T-helper 9 cell (primary cell): Measurements from ENCODE around the gene HOXA5.

Experiments used
- DNase-seq: peaks from one replicate; pipeline ENCODE4 v3.0.0-alpha.2; 2020

Gene HOXA5

DNA sequence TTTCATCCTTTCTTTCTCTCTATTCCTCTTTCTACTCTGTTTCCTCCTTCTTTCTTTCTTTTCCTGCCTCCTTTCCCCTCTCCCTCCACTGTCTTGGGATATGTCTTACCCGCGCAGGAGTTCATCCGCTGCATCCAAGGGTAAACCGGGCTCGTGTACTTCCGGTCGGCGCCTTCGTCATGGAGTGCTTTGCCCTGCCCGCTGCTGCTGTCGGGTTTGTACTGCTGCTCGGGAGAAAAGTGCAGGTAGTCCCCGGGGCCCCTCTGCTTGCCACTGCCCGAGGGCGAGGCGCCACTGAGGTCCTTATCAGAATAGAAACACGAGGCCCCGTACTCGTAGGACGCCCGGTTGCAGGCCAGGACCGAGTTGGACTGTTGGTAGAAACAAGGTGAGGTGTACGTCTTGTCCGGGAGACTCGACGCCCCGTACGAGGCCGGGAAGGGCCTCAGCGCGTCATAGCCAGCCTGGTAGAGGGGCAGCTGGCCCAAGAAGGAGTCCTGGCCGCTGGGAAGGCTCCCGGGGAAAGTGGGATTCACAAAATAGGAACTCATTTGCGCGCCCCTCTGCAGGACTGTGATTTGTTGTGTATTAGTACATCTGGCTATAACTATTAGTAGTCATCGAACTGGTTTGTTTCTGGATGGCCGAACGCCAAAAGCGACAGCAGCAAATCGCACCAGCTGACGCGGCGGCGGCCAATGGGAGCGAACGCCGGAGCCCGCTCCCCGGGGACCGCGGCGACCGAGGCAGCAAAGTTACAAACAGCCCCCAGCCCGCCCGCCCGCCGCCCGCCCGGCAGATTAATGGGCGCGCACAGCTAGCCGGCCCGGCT, 3.9 kb upstream of the HOXA5 start, which contains the start of gene HOXA6:
TSS of gene HOXA6 (minus strand) at position 576 of the 832 bp plus-strand sequence. CDS start at position 551, 25 bp downstream.
- DNase-seq: no peak

GRCh38 chr7:27146491-27147198, 3.2 kb upstream of the HOXA5 start:
- no peak for DNase-seq

DNA sequence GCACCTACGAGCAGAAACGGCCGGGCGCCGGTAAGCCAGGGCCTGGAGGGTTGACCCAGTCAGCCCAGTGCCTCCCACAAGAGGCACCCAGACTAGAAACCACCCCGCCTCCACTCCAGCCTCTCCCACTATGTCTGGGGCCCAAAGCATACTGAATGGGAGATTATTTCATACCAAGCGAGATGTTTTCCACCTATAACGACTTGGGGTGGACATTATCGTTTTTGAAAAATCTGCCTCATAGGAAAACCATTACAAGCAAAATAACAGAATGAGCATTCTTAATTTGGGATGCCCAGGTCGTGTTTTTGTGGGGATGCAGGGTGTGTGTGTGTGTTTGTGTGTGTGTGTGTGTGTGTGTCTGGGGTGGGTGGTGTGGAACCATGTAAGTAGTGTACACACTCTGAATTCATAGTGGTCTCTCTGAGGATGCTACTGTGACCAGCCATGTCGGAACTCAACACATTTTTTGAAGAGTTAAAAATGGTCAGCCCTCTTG, 2.5 kb upstream of the HOXA5 start:
- no peak for DNase-seq

DNA sequence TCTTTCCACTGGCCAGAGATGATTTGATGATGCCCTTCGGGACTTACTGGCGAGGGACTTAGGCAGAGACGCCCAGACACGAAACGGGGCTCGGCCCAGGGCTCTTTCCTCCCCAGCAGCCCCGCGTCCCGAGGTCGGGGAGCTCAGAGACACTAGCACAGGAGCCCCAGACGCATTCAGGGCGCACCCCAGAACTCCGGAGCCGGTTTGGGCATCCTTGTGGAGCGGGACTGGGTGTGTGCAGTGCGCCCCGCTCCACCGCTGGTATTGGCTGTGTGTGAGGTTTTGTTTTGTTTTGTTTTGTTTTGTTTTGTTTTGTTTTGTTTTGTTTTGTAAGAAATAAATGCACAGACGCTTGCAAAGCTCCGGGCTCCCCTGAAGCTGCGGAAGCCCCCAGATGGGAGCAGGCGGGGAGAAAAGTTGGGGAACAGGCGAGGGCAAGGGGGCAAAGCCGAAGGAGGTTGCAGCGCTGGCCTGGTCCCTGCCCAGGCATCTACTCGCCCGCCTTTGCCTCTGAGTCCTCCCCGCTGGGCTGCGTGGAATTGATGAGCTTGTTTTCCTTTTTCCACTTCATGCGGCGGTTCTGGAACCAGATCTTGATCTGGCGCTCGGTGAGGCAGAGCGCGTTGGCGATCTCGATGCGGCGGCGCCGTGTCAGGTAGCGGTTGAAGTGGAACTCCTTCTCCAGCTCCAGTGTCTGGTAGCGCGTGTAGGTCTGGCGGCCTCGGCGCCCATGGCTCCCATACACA, 1.9 kb upstream of the HOXA5 start:
- no peak for DNase-seq

DNA sequence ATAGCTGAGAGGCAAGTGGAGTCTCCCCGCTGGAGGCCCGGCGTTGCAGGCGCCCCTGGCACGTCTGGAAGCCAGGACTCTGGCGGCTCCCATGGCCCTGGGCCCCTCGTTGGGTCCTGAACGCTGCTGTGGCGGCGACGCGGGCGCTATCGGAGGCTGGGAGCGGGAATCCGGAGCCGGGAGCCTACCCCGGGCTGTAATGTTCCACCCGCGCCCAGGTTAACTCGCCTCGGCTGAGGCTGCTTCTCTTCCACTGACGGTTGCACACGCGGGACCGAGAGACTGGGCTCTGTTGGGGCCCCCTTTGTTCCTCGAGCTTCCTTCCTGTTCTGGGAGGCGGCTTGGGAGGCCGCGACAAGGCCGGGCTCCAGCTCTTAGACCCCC, 1.3 kb upstream of the HOXA5 start:
- DNase-seq: no peak

GRCh38 chr7:27143950-27144780, 684 bp upstream of the HOXA5 start:
- DNase-seq: no peak

- no peak for DNase-seq
Measured at GRCh38 chr7:27142580-27143022, 880 bp downstream of the HOXA5 start.

DNA sequence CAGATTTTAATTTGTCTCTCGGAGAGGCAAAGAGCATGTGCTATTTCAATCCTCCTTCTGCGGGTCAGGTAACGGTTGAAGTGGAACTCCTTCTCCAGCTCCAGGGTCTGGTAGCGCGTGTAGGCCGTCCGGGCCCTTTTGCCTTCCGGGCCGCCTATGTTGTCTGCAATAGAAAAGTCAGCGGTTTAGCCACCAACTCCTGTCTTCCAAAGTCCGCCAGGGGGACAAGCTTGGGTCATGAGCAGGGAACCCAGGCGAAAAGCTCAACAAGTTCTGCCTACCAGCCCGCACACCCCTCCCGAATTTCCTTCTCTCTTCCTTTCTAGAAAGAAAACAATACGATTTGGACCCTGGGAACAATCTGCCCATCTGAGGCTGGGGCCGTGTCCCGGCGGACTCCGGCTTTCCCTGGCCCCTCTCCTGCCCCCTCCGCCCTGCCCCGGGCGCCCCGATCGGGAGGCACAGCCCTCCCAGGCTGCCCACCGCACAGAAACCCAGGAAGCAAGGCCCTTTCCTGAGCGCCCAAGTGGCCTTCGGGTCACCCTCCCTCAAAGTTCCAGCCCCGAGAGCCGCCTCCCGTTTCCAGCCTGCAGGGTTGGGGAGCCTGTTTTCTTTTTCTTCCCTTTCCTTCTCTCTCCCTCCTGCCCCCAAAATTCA, 1.4 kb downstream of the HOXA5 start:
- no peak for DNase-seq

DNA sequence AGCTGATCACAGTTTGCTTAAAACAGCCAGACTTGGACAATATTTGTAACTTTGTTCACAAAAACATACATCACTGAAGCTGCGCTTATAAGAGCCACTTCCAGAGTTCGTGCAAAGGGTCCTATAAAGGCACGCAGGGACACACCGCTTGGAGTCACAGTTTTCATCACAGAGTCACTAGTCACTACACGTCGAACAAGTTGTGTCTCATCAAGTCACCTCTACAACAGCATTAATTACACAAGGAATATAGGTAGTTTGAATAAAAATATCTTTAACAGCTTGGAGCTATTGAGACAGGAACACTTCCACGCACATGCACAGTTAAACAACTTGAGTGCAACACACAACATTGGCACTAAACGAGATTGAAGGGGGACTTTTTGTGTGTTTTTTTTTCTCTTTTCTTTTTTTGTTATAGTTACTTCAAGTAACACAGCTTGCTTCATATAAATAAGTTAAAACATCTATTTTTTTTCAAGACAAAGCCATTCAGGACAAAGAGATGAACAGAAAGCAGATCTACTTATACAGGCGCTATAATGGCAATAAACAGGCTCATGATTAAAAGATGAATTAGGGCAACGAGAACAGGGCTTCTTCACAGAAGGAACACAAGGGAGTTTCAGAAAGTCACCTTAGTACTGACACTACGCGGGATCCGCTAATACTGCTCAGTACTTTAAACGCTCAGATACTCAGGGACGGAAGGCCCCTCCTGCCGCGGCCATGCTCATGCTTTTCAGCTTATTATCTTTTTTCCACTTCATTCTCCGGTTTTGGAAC, 2.2 kb downstream of the HOXA5 start:
- no peak for DNase-seq

DNA sequence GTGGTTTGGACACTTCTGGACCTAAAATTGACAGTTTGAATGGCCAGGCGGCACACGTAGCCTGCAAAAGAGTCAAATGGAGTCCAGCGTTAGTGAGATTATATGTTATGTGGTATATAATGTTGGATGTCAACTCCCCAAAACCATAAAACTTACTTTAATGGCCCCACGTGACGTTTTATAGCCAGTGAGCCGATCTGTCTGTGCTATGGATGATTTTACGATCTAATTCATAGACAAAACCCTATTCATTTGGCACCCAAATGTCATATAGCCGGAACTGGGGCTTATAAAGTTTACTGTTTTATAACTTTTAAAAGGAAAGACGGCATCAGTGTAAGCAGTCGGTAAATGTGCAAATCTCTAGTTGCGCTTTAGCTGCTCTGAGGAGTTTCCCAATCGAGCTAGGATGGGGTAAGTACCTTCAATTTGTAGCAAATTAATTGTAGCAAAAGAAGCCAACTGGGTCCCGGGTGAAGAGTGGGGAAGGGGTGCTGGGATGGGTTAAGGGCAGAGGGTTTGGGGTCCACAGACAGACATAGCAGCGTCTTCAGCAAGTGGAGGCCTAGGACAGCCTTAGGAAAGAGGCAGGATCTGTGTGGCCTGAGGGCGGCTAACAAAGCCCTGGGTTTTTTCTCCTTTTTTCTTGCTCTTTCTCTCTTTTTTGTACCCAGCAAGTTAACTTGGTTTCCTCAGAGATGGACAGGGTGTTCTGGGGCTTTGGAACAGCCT, 3.2 kb downstream of the HOXA5 start:
- DNase-seq: no peak

GRCh38 chr7:27139334-27140125, 4.0 kb downstream of the HOXA5 start:
- no peak for DNase-seq

DNA sequence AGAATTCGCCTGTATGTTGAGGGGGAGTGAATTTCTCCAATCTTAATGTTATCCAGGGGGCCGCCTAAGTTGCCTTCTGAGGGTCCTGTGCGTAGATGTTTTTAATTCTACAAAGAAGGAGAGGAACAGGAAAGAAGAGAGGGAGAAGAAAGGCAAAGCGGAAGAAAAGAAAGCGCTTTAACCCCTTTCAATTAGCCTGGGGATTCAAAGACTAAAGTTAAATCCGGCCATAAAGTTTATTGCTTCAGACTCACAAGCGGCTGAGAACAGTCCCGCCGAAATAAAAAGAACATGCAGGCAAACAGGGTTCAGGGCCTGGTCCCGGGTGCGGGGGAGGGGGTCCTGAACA, 4.5 kb downstream of the HOXA5 start:
- DNase-seq: no peak

DNA sequence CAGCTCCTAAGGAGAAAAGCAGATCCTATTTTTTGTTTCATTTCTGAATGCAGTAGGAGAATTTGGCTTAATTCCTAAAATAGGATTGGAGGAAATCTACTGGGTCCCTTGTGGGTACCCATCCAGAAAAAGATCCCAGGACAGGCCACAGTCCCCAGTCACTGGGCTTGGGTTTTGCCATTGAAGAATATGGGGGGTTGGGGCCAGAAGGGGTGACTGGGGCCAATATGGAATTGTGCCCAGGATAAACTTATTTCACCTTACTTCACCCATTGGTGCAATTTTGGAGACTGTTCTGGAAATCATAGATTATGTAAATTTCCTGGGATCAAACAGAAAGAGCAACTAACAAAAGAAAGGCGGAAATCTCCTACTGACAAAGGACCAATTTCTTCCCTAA, 5.0 kb downstream of the HOXA5 start:
- no peak for DNase-seq

DNA sequence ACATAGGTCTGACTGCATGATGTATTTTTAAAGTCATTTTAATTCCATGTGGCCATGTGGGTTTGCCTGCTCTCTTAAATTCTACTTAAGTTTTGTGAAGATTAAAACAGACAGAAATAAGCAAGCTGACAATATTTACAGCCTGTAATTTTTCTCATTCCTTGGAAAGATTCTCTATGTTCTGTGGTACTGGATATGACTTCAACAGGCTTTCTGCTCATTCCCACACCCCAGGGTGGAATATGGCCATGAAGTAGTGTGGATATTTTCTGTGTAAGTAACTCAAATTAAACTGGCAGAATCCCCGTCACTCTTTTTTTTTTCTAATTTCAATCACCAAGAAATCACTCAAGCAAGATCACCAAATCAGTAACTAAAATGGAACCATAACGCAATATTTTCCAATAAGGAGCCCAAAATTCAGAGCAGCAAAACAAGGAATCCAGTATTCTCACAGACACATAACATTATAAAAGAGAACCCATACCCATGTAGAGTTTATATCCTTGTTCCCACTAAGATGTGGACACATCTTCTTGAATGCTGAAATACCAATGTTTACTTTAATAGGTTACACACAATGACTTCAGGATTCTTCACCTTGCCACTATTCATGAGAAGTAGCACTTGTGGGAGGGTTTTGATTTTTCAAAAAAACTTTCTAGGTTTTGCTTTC, 5.7 kb downstream of the HOXA5 start:
- DNase-seq: no peak

DNA sequence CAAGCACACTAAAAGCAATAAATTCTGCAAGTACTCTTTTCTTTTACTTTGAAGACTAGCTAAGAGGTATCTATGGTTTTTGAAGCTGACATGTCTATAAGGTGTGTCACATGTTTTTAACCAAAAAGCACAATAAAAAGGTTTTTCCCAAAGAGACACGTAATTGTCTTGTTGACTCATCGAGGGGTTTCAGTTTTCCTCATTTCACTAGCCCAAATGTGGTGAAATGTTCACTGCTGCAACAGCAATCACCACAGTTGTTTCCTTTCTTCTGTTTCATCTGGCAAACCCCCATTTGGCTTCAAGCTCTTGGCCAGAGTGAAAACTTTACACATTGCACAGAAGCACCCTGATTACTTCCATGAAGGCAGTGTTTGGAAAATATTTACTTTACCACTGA, 9.1 kb downstream of the HOXA5 start:
- no peak for DNase-seq

DNA sequence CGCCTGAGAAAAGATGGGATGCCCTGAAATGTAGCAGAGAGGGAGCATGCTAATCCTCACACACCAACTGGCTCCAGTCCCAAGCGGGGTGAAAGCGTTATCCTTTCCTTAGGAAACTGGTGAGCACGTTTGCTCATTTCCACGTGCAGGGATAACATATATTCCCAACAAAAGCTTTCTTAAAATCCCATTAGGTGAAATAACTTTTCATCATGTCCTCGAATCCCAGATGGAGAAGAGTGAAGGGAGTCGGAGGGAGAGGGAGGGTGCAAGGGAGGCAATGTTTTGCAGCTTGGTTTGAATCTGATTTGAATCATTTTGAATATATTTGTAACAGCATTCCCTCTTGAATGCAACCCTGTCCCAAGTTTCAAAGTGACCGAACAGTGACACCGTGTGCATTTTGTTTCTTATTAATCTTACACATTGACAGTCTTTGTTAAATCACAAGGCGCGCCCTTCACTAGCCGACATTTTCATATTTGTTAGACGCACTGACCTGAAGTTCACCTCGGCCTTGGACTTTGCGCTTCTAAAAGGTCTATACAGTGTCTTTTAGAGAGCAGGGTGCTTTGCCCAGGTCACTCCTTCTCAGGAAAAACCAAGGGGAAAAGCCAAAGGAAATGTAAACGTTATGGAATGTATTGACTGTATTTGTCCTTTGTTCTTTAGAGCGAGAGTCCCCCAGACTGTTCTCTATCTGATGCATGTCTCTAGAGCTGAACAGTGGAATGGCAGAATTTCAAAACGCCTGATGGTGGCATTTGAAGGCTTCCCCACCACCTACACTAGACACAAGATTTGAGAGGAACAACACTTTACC, 9.9 kb downstream of the HOXA5 start:
- DNase-seq: no peak

DNA sequence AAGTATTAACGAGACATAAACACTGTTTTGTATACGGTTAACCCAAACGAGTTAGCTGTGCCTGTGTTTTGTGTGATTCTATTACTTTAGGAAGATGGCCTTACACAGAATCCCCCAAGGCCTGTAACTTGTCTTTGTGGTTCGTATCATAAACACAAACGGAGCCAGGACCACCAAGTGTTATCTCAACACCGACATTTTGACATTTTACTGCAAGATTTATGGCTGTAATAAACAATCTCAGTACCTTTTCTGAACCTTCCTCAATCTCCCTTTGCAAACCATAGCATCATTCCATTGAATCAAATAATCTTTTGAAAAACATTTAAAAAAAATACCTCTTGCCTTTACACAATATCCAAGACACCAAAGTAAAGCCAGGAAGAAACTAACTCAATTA, 10.5 kb downstream of the HOXA5 start:
- no peak for DNase-seq

GRCh38 chr7:27132214-27132613, 11.3 kb downstream of the HOXA5 start:
- DNase-seq: no peak
